Left ventricle myocardium inferior (tissue), 1 donor: ENCODE measurements around the gene GPR143. TPM values are rescaled to one million over a fixed set of nuclear protein-coding genes. Genes with fewer than 3 reads are reported as not detected.

Experiments
- DNase-seq: peaks from one replicate; pipeline ENCODE4 v3.0.0-alpha.2; 2020
- H3K27ac ChIP-seq: fragments of 200-600 bp; replicated peaks from 2 replicates; pipeline ENCODE4 v1.8.0; 2021
- H3K27me3 ChIP-seq: fragments of 200-600 bp; 2 replicates; pipeline ENCODE4 v1.8.0; 2021; ENCODE audit warnings: low read depth
- H3K36me3 ChIP-seq: fragments of 200-600 bp; 2 replicates; pipeline ENCODE4 v1.8.0; 2021
- H3K4me1 ChIP-seq: fragments of 200-600 bp; 2 replicates; pipeline ENCODE4 v1.8.0; 2021
- H3K4me3 ChIP-seq: fragments of 200-600 bp; 2 replicates; pipeline ENCODE4 v1.8.0; 2021; ENCODE audit warnings: mild to moderate bottlenecking, moderate library complexity
- H3K9me3 ChIP-seq: fragments of 200-600 bp; replicated peaks from 2 replicates; pipeline ENCODE4 v1.8.0; 2021
- CTCF ChIP-seq: fragments of 200-600 bp; IDR thresholded peaks from 2 replicates; pipeline ENCODE4 v1.8.0; 2021; ENCODE audit warnings: antibody characterized with exemption, mild to moderate bottlenecking, borderline replicate concordance
- intact Hi-C: fragments of 100-400 bp; cut with micrococcal nuclease; formaldehyde crosslinking; loops from one replicate; pipeline ENCODE4 v1.11.0; 2022
- total RNA-seq: library from RNA; stranded (reverse); fragmentation: NEBNext Ultra II Directional; extraction: Animal tissue kit (Norgen Biotek cat#: 25700); gene quantifications from one replicate; pipeline ENCODE4 v1.2.1, GENCODE V29; 2021
- donor health status: DM: no; HTN: yes; CAD: no; lungs with severe emphysema.

GPR143 gene
- total RNA-seq, 1 donor from 2014 or later: not detected

DNA sequence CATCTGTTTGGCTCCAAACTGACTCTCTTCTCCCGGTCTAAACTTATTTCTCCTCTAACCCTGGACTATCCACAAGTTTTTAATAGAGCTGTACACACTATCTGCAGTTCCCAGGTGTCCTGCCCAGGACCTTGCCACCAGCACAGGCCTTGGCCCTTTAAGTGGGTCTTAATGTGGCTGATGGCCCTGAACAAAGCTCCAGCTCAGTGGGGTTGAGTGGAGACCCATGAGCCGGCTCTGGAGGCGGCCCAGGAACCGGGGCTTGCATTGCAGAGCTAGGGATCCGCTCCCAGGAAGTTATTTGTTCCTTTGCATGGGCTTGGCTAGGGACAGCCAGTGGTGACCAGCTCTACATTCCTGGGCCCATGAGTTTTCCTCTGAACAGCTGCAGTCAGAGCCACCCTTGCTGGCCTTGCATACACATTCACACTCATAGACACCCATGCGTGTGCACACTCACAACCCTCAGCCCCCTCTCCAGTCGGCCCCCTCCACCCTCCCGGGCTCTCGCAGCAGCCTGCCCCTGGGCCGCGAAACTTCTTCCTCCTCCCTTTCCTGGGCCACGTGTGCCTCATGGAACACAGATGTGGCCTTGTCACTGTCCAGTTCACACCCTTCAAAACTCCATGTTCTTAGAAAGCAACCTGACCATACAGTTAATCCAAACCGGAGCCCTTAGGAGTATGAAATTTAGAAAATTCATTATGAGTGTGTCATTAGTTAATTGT is 58.2 kb downstream of the GPR143 start:
- DNase-seq: no peak
- TF ChIP-seq CTCF: no peak
- Histone ChIP-seq H3K27ac (no peak overlapping the region), H3K27me3 (no peaks in the 10 kb centered on the region), H3K9me3 (no peaks in the 10 kb centered on the region), H3K4me1 (no peaks in the 10 kb centered on the region), H3K36me3 (peaks cover 21% of the 10 kb centered on the region), H3K4me3 (no peak overlapping the region)
- intact Hi-C loops: no loop called here

DNA sequence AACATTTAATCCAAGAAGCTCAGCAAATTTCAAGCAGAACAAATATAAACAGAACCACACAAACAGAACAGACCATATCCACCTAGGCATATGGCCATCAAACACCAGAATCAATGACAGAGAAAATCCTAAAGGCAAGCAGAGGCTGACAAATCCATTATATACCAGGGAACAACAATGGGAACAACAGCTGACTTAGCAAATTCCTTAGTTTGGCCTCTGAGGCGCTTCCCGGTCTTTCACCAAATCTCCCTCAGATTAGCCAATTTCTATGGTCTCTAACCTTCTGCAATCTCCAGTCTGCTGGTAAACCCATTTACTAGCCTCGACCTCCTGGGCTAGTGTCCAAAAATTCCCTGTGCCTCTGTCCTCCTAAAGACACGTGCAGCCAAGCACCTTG is 59.2 kb downstream of the GPR143 start:
- no peak overlapping the region for H3K27ac ChIP-seq
- H3K9me3 ChIP-seq: no peaks in the 10 kb centered on the region
- H3K36me3 ChIP-seq: peaks cover 16% of the 10 kb centered on the region
- no peak for DNase-seq
- no peaks in the 10 kb centered on the region for H3K27me3 ChIP-seq
- H3K4me1 ChIP-seq: no peaks in the 10 kb centered on the region
- intact Hi-C loops: no loop called here
- no peak overlapping the region for H3K4me3 ChIP-seq
- no peak for TF ChIP-seq CTCF

GRCh38 chrX:9704876-9705465 is 60.7 kb downstream of the GPR143 start:
- TF ChIP-seq CTCF: no peak
- no peak overlapping the region for H3K4me3 ChIP-seq
- intact Hi-C loops: loop anchor here (5.0 kb wide), 1 partner anchor 733 kb away; no protein-coding TSS in a partner anchor
- H3K9me3 ChIP-seq: no peaks in the 10 kb centered on the region
- no peak for DNase-seq
- H3K27me3 ChIP-seq: no peaks in the 10 kb centered on the region
- H3K4me1 ChIP-seq: no peaks in the 10 kb centered on the region
- no peak overlapping the region for H3K27ac ChIP-seq
- peaks cover 6% of the 10 kb centered on the region for H3K36me3 ChIP-seq

- Histone ChIP-seq H3K27ac (no peak overlapping the region), H3K4me1 (no peaks in the 10 kb centered on the region), H3K4me3 (no peak overlapping the region), H3K27me3 (no peaks in the 10 kb centered on the region), H3K36me3 (no peaks in the 10 kb centered on the region), H3K9me3 (no peaks in the 10 kb centered on the region)
- intact Hi-C loops: loop anchor here (5.0 kb wide), 1 partner anchor 731 kb away; no protein-coding TSS in a partner anchor
- TF ChIP-seq CTCF: no peak
- DNase-seq: no peak
Measured at GRCh38 chrX:9703406-9703805, 62.2 kb downstream of the GPR143 start.

GRCh38 chrX:9701790-9702189 is 63.9 kb downstream of the GPR143 start:
- intact Hi-C loops: loop anchor here (5.0 kb wide), 1 partner anchor 729 kb away; no protein-coding TSS in a partner anchor
- H3K4me1 ChIP-seq: no peaks in the 10 kb centered on the region
- DNase-seq: no peak
- H3K27ac ChIP-seq: no peak overlapping the region
- H3K9me3 ChIP-seq: no peaks in the 10 kb centered on the region
- no peaks in the 10 kb centered on the region for H3K36me3 ChIP-seq
- no peak overlapping the region for H3K4me3 ChIP-seq
- TF ChIP-seq CTCF: no peak
- no peaks in the 10 kb centered on the region for H3K27me3 ChIP-seq
